GOT3 (cell line): ENCODE data around the gene PPP1R36.
"Not testable (repeated sequence)": the region's sequence is repeated elsewhere in the genome, so short reads cannot be mapped to it uniquely, and the experiment has no call there.

Experiments used
- DNase-seq: peaks from one replicate; lab custom pipeline; 2025; ENCODE audit warnings: mixed read lengths; lab: John Stamatoyannopoulos, UW

Gene PPP1R36

DNA sequence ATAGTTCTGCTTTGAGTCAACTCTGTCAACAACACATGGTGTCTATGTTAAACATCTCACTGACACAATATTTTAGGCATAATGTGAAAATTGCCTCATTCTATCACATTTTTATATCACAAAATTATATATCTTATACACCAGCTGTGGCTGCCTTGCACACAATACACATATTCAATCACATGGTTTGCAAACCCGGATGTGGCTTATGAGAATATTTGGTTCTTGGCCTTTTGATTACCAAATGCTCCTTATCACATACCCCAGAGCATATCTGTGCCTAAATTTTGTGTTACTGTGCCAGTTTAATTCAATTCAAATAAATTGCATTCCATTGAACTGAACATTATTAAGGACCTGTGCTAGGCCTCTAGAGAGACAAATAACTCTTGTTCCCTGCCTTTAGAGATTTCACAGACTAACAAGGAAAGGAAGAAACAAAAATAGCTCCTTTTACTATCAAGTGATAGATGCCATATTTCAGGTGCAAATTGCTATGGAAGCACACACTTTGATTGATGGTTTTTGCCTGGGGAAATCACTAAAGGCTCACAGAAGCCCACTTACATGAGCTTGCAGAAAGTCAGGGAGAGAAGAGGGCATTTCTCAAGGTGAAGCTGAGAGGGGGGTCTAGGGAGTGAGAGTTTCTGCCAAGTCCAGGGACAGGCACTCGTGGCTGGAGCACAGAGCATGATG lies 63.4 kb downstream of the PPP1R36 start:
- no peak for DNase-seq

DNA sequence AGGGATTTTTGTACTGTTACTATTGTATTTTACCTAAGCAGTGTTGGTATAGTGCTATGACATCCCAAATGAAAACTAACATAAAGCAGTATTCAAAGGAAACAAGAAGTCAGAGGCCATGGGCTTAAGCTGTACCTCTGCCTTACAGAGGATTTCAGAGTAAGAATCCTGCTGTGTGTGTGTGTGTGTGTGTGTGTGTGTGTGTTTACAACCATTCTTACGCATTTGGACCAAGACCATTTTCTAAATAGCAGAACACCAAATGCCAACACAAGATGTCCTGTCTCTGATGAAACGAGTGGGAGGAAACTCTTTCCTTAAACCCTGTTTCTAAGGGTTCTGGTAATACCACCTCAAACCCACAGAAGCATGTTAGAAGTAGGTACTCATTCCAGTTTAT lies 64.4 kb downstream of the PPP1R36 start:
- no peak for DNase-seq

DNA sequence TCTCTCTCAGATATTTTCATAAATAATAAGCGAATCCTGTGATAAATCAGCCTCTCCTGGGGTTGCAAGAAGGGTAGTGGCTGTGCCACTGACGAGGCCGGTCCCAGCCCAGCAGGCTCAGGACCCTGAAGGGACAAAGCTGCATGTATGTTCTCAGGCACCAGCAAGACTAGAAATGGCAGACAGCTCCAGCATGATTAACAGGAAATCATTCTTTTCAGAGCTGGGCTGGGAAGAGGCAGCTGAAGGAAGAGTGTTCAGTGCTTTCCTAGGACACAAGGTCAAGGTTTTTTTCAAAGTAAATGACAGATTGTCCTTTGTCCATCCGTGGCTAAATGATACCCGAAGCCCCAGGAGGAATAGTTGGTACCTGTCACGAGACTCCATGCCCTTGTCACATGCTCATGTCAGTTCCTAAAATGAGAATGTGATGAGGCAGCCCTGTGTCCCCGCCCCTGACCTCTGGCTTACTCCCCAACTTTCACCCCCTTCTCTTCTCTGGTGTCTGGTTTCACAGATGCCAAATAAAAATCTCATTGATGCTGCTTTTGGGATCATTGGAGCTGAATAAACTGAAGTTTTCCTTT lies 65.1 kb downstream of the PPP1R36 start:
- DNase-seq = no peak

DNA sequence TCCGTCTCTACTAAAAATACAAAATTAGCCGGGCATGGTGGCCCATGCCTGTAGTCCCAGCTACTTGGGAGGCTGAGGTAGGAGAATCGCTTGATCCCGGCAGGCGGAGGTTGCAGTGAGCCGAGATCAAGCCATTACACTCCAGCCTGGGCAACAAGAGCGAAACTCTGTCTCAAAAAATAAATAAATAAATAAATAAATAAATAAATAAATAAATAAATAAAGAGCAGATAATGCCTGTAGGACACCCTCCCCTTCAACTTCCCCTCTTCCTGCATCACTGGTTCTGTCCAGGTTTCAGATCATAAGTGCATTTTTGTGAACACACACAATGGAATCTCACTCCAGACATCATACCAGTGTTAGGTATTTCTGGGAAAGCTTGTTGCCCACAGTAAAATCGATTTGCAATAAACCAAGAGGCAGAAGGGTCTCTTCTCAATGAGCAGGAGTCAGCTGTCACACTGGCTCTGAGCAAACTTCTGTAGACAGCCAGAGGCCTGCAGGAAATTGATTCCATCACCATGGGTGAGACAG lies 68.2 kb downstream of the PPP1R36 start:
- not testable (repeated sequence) for DNase-seq

DNA sequence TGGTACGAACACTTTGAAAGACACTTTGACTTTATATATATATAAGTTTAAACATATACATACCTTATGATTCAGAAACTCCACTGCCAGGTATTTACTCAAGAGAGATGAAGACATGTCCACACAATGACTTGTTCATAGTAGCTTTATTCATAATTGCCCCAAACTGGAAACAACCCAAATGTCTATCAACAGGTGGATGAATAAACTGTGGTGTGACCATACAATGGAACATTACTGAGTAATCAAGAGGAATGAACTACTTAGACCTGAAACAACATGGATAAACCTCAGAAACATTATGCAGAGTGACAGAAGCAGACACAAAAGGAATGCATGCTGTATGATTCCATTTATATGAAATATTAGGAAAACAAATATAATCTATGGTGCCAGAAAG lies 71.1 kb downstream of the PPP1R36 start:
- DNase-seq = no peak

DNA sequence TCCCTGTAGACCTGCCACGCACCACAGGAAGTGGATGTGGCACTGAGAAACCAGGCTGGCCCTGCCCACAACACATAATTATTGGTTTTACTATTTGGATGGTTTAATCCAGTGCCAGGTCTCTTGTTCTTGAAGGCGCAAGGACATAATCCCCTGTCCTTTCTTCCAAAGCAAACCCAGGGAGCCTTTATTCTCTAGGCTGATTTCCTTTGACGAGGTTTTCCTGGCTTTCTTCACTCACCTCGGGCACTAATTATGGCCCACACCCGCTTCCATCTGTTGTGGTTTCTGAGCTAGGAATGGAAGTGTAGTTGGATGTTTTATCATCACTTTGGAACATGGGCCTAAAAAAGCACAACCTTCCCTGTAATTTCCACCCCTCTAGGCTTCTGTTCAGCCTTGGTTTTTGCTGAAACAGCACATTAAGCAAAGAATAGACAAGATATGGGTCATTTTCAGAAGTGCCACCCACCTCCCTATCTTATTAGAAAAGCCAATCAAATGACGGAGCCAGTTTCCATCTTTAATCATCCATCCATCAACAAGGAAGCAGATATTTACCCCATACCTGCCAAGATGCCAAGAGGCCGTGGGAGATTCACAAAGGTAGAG lies 73.9 kb downstream of the PPP1R36 start:
- DNase-seq = no peak

DNA sequence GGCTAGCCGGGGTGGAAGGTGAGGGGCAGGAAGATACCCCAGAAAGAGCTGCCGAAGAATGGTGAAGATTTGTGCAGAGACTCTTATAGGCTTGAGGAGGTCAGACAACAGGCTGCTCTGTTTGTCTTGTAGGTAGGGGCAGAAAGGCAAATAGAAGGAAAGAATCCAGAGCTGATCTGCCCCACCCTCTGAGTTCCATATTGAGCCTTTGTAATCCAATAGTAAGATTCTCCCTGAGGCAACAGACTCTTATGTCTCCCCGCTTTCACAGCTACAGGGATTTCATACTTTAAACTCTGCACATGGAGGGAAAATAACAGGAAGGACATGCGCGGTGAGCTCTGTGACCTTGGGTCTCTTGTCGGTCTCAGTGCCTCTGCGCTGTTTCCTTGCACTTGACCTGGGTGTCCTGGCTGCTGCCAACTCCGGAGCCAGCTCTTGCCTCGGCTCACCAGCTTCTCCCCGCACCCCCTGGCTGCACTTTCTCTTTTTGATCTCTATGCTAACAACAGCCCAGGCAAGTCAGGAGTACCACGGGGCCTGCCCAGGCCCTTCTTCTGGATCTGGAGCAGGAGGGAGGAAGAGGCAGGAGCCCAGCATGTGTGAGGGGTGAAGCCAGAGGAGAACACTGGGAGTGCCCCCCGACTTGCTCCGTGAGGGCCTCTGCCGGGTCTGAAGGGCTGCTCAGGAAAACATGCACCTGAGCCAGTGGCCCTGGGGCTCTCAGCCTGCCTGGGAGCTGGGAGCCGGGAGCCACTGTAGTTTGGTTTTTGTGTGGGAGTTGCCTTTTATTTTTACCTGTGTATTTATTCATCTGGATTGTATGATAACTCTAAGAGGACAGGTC lies 75.8 kb downstream of the PPP1R36 start:
- no peak for DNase-seq

DNA sequence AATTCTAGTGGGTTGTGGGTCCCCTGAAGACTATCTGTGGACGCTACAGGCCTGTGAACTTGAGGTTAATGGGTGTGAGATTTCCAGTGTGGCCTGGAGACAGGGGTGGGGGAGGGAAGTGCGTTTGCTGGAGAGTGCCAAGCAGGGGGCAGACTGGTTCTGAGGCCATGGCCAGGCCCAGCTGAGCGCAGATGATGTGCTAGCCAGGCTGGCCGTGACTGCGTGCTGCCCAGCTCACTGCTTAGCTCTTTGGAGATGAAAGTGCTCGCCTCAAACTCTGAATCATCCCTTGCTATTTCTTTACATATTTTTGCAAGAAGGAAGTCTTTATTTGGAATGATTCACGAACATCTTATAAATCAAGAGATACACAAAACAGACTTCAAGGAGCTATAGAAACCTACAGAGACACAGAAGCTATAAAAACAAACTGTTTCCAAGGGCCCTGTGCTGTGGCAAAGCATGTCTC lies 79.2 kb downstream of the PPP1R36 start:
- peak; percentile 20 for DNase-seq

DNA sequence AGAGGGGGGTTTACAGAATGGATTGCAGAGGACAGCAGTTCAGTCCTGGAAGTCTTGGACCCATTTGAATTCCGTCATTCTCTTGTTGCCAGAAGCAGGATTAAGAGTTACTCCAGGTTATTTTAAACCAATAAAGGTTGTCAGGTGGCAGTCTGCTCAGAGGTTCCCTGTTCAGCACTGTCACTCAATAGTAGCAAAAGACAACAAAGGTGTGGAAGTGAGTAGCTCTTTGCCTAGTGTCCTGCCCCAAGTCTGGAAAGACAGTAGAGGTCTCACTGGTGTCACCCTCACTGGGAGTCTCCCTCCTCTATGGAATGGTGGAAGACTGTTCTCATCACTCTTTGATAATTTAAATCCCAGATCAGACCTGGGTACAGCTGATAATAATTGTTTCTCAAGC lies 81.0 kb downstream of the PPP1R36 start:
- no peak for DNase-seq

DNA sequence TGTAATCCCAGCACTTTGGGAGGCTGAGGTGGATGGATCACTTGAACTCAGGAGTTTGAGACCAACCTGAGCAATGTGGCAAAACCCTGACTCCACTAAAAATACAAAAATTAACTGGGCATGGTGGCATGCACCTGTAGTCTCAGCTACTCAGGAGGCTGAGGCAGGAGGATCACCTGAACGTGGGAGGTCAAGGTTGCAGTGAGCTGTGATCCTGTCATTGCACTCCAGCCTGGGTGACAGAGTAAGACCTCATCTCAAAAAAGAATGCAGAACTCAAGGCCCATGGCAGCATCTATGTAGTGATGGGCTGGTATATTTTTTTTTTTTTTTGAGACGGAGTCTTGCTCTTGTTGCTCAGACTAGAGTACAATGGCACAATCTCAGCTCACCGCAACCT lies 81.5 kb downstream of the PPP1R36 start:
- DNase-seq = not testable (repeated sequence)

DNA sequence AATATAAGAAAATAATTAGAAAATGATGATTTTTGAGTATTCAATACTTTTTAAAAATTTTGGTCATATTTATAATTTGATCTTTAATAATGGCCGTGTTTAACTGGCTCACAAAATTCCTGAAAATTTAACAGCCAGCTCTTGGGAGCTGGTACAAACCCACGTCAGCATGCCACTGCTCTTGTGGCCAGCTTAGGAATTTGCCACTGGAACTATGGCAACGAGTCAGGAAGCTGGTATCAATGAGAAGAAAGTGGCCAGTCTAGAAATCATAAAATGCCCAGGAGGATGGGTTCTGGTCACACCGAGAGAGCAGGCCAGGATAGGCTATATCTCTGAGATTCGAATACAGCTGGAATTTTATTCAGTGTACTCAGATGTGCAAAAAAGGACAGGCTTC lies 82.3 kb downstream of the PPP1R36 start:
- no peak for DNase-seq

DNA sequence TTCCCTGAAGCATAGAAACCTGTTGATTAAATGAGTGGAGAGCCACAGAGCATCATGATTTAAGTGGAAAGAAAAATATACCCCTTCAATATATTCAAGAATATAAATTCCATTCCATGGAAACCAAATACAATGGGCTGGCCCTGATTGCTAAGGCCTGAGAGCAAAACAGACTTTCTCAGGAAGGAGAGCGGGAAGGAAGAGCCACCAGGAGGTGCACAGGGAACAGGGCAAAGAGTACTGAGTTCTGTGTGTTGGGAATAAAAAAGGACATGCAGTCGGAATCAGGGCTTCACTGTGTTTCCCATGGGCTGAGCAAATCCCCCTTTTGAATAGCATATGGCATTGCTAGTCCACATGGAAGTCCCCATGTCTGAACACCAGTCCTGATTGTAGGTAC lies 84.8 kb downstream of the PPP1R36 start:
- no peak for DNase-seq

DNA sequence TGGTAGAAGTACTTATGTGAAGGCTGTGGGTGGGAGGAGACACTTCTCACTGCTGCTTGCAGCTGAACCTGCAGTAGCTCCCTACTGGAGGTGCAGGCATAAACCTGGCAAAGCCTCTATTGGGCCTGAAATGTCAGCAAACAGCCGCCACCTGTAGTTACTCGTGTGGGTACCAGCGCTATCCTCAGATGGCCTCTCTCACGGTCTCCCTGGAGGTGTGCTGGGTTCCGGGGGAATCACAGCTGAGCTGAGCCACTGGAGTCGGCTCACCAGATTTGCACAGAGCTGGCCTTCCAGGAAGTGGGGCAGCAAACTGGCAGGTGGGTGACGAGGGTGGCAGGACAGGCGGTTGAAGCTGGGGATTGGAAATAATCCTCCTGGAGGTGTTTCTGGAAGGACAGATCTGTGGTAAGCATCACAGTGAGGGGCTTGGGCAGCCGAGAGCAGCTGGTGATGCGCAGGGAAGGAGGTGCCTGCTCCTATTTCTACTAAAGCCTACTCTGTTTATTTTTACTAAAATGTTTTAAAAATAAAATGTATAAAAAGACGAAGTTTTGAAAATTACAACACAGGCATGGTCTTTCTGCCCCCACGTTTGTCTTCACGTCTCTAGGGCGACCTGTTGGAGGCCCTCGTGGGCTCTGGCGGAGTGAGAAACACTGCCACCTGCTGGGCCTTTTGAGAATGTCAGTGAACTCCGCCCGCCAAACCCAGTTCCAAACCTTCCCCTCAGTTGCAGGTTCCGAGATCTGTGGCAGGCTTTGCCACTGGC lies 86.6 kb downstream of the PPP1R36 start:
- DNase-seq = no peak

DNA sequence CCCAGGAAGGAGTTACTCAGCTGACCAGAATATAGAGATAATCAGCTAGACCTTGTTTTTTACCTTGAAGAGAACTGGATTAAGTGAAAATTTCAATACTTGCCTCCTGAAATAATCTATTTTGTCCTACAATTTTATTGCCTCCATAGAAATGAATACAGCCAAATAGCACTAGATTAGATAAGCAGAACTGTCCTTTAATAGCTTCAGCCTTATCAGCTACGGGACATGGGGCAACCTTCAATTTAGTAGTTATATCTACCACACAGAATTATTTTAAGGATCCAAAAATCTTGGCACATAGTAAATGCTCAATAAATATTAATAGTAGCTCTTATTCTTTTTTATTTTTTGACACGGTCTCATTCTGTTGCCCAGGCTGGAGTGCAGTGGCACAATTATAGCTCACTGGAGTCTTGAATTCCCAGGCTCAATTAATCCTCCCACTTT lies 87.2 kb downstream of the PPP1R36 start:
- no peak for DNase-seq

DNA sequence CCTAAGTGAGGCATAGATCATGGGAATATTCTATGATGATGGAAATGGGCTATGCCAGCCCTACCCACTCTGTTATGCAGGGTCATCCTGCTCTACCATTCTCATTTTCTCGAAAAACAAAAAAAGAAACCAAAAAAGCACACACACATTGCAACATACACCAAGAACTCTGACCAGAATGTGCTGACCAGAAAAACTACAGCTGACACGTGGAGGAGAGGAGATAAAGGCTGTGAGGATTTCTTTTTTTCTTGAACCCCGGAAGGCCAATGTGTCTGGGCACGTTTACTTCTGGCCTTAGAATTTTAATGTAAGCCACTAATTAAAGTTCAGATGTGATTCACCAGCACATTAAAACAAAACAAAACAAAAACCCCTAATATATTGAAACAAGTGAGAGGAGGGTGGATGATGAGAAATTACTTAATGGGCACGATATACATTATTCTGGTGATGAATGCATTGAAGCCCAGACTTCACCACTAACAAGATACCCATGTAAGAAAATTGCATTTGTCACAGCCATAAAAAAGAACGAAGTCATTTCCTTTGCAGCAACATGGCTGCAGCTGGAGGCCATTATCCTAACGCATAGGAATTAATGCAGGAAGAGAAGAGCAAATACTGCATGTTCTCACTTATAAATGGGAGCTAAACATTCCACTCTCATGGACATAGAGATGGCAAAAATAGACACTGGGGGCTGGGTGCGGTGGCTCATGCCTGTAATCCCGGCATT lies 88.1 kb downstream of the PPP1R36 start:
- DNase-seq = no peak

DNA sequence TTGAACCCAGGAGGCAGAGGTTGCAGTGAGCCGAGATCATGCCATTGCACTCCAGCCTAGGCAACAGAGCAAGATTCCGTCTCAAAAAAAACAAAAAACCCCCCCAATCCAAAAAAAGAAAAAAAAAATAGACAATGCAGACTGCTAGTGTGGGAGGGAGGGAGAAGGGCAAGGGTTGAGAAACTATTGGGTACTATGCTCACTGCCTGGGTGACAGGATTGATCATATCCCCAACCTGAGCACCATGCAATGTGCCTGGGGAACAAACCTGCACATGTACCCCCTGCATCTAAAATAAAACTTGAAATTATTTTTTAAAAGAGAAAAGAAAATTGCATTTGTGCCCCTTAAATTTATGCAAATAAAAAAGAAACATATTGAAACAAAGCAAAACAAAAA lies 88.9 kb downstream of the PPP1R36 start:
- no peak for DNase-seq
